ENCODE results near the gene SLC29A1. TPM values are rescaled to one million over a fixed set of nuclear protein-coding genes. Genes with fewer than 3 reads are reported as not detected.
A peak's percentile ranks its signal among the peaks of the same experiment; 100 is the strongest.

SLC29A1 gene
- total RNA-seq, 6 experiments from 2014 or later, result 14.9 to 29.9 (median 26.8) TPM

GRCh38 chr6:44216677-44217331, 6.6 kb upstream of the SLC29A1 start, which contains the start of gene MYMX:
MYMX (plus strand) TSS chr6:44216926; CDS start chr6:44217472, 546 bp downstream.
- no peak within 1 kb of the TSS for H3K27ac Mint-ChIP-seq
- TF ChIP-seq CTCF (IDR thresholded peaks at IDR 0.05), result no peak

GRCh38 chr6:44217332-44218143, 5.9 kb upstream of the SLC29A1 start:
- Mint-ChIP-seq H3K36me3 (ENCODE audit: low read depth) (no peaks in the 10 kb centered on the region), H3K4me1 (ENCODE audit: low read depth) (peaks cover 23% of the 10 kb centered on the region), H3K27me3 (ENCODE audit: insufficient read depth) (peaks cover 2% of the 10 kb centered on the region; the same call in 1 of the 2 replicates), H3K27ac (no peak overlapping the region), H3K9me3 (no peaks in the 10 kb centered on the region), H3K4me3 (no peak overlapping the region)
- DNase-seq, result no peak
- no peak for TF ChIP-seq CTCF (IDR thresholded peaks at IDR 0.05)

More at GRCh38 chr6:44216677-44217331, 6.6 kb upstream of the SLC29A1 start, which contains the start of gene MYMX:
- Mint-ChIP-seq H3K27me3 (ENCODE audit: insufficient read depth) (peaks cover 5% of the 10 kb centered on the region; the same call in 1 of the 2 replicates), H3K9me3 (no peaks in the 10 kb centered on the region), H3K36me3 (ENCODE audit: low read depth) (no peaks in the 10 kb centered on the region), H3K4me1 (ENCODE audit: low read depth) (peaks cover 16% of the 10 kb centered on the region), H3K4me3 (no peak within 1 kb of the TSS)
- no peak for DNase-seq

- DNase-seq, result no peak
- Mint-ChIP-seq H3K9me3 (no peaks in the 10 kb centered on the region), H3K4me1 (ENCODE audit: low read depth) (peaks cover 33% of the 10 kb centered on the region), H3K4me3 (peak overlapping the region; percentile 80), H3K27ac (no peak overlapping the region), H3K36me3 (ENCODE audit: low read depth) (no peaks in the 10 kb centered on the region), H3K27me3 (ENCODE audit: insufficient read depth) (peaks cover 2% of the 10 kb centered on the region; the same call in 1 of the 2 replicates)
- no peak for TF ChIP-seq CTCF (IDR thresholded peaks at IDR 0.05)
Observed at GRCh38 chr6:44219053-44219814, 4.2 kb upstream of the SLC29A1 start.

- Mint-ChIP-seq H3K4me1 (ENCODE audit: low read depth) (peaks cover 40% of the 10 kb centered on the region), H3K4me3 (peak overlapping the region; percentile 80; the same call in 1 of the 2 replicates), H3K27me3 (ENCODE audit: insufficient read depth) (peaks cover 2% of the 10 kb centered on the region; the same call in 1 of the 2 replicates), H3K27ac (no peak overlapping the region), H3K9me3 (no peaks in the 10 kb centered on the region), H3K36me3 (ENCODE audit: low read depth) (no peaks in the 10 kb centered on the region)
- TF ChIP-seq CTCF (IDR thresholded peaks at IDR 0.05), result no peak
- DNase-seq, result no peak
Observed at GRCh38 chr6:44219815-44220784, 3.3 kb upstream of the SLC29A1 start.
